KOPT-K1 (cell line): ENCODE results near the gene TMPRSS9.
A peak's percentile ranks its signal among the peaks of the same experiment; 100 is the strongest.
"Not testable (repeated sequence)": the region's sequence is repeated elsewhere in the genome, so short reads cannot be mapped to it uniquely, and the experiment has no call there.

Experiments used
- H3K27ac ChIP-seq: fragments of 200-600 bp; sonication (generic); 2 replicates; pipeline ENCODE4 v1.5.1; 2016; ENCODE audit warnings: antibody characterized with exemption, mild to moderate bottlenecking, low read depth, low read length; ENCODE audit not compliant: poor library complexity, severe bottlenecking
- H3K36me3 ChIP-seq: fragments of 200-600 bp; sonication (generic); 2 replicates; pipeline ENCODE4 v1.5.1; 2017; ENCODE audit warnings: antibody characterized with exemption, mild to moderate bottlenecking, low read length, moderate library complexity; ENCODE audit not compliant: insufficient read depth
- H3K9me3 ChIP-seq: fragments of 200-600 bp; sonication (generic); 2 replicates; pipeline ENCODE4 v1.5.1; 2017; ENCODE audit warnings: antibody characterized with exemption, low read length, mild to moderate bottlenecking; ENCODE audit not compliant: insufficient read depth, poor library complexity, severe bottlenecking

Gene TMPRSS9

GRCh38 chr19:2381148-2381820 is 21.2 kb downstream of the TMPRSS9 start:
- Histone ChIP-seq H3K9me3 (peaks cover 17% of the 10 kb centered on the region), H3K27ac (no peak overlapping the region), H3K36me3 (no peaks in the 10 kb centered on the region)

GRCh38 chr19:2382530-2383222 is 22.6 kb downstream of the TMPRSS9 start:
- H3K27ac ChIP-seq = no peak overlapping the region
- H3K36me3 ChIP-seq = no peaks in the 10 kb centered on the region
- H3K9me3 ChIP-seq = peaks cover 17% of the 10 kb centered on the region

- H3K27ac ChIP-seq = no peak overlapping the region
- H3K36me3 ChIP-seq = no peaks in the 10 kb centered on the region
- H3K9me3 ChIP-seq = peaks cover 9% of the 10 kb centered on the region
These were observed 25.1 kb downstream of the TMPRSS9 start for GRCh38 chr19:2385053-2385721.

- Histone ChIP-seq H3K27ac (no peak overlapping the region), H3K36me3 (no peaks in the 10 kb centered on the region), H3K9me3 (no peaks in the 10 kb centered on the region)
These were observed 27.6 kb downstream of the TMPRSS9 start for GRCh38 chr19:2387367-2388288.

GRCh38 chr19:2389594-2389993 is 29.5 kb downstream of the TMPRSS9 start:
- Histone ChIP-seq H3K27ac (no peak overlapping the region), H3K9me3 (no peaks in the 10 kb centered on the region), H3K36me3 (no peaks in the 10 kb centered on the region)

- Histone ChIP-seq H3K27ac (no peak overlapping the region), H3K9me3 (no peaks in the 10 kb centered on the region), H3K36me3 (no peaks in the 10 kb centered on the region)
These were observed 31.2 kb downstream of the TMPRSS9 start for GRCh38 chr19:2391118-2391725.

- Histone ChIP-seq H3K36me3 (no peaks in the 10 kb centered on the region), H3K9me3 (no peaks in the 10 kb centered on the region), H3K27ac (no peak overlapping the region)
These were observed 32.3 kb downstream of the TMPRSS9 start for GRCh38 chr19:2392366-2392765.

- not testable (repeated sequence) for H3K36me3 ChIP-seq, H3K9me3 ChIP-seq, H3K27ac ChIP-seq
These were observed 32.8 kb downstream of the TMPRSS9 start for GRCh38 chr19:2392899-2393298.

GRCh38 chr19:2394054-2394441 is 34.0 kb downstream of the TMPRSS9 start:
- Histone ChIP-seq H3K27ac (peak overlapping the region; percentile 28), H3K36me3 (no peaks in the 10 kb centered on the region), H3K9me3 (no peaks in the 10 kb centered on the region)

GRCh38 chr19:2394442-2395292 is 34.6 kb downstream of the TMPRSS9 start:
- Histone ChIP-seq H3K9me3 (no peaks in the 10 kb centered on the region), H3K27ac (peak overlapping the region; percentile 28), H3K36me3 (no peaks in the 10 kb centered on the region)

GRCh38 chr19:2395293-2395829 is 35.3 kb downstream of the TMPRSS9 start:
- H3K9me3 ChIP-seq, H3K36me3 ChIP-seq: not testable (repeated sequence)
- H3K27ac ChIP-seq = peak overlapping the region; percentile 28

GRCh38 chr19:2397173-2397572 is 37.1 kb downstream of the TMPRSS9 start:
- not testable (repeated sequence) for H3K27ac ChIP-seq, H3K36me3 ChIP-seq, H3K9me3 ChIP-seq

- Histone ChIP-seq H3K27ac (no peak overlapping the region), H3K36me3 (no peaks in the 10 kb centered on the region), H3K9me3 (no peaks in the 10 kb centered on the region)
These were observed 38.8 kb downstream of the TMPRSS9 start for GRCh38 chr19:2398735-2399305.
